ENCODE results near the gene HMGCL. TPM values are rescaled to one million over a fixed set of nuclear protein-coding genes. Genes with fewer than 3 reads are reported as not detected.

Gene HMGCL
- total RNA-seq, 1 experiment from 2014 or later, result 23.1 TPM

DNA sequence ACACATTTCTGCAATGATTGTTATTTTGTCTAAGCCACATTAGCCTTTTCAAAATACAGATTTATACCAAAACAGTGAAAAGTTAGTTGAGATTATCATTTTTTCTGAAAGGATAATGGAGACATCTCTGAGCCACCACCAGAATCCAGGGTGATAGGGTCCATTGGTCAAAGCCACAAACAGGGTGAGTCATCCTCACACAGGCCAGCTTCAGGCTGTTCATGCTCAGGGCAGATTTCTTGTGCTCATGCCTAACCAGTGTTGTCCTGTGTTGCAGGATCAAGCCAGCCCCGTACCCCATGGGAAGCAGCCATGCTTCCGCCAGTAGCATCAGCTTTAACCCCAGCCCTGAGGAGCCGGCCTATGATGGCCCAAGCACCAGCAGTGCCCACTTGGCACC, 68.6 kb downstream of the HMGCL start:
- Mint-ChIP-seq H3K27ac (ENCODE audit: unreplicated experiment) (no peak overlapping the region), H3K4me3 (ENCODE audit: low read depth, unreplicated experiment) (no peak overlapping the region), H3K36me3 (ENCODE audit: insufficient read depth, unreplicated experiment) (peaks cover 46% of the 10 kb centered on the region), H3K4me1 (ENCODE audit: low read depth, unreplicated experiment) (peaks cover 6% of the 10 kb centered on the region), H3K27me3 (ENCODE audit: unreplicated experiment) (no peaks in the 10 kb centered on the region), H3K9me3 (ENCODE audit: low read depth, unreplicated experiment) (no peaks in the 10 kb centered on the region)
- CTCF ChIA-PET, result no interaction called here
- DNase-seq, result no peak
- TF ChIP-seq, protein P1, sequence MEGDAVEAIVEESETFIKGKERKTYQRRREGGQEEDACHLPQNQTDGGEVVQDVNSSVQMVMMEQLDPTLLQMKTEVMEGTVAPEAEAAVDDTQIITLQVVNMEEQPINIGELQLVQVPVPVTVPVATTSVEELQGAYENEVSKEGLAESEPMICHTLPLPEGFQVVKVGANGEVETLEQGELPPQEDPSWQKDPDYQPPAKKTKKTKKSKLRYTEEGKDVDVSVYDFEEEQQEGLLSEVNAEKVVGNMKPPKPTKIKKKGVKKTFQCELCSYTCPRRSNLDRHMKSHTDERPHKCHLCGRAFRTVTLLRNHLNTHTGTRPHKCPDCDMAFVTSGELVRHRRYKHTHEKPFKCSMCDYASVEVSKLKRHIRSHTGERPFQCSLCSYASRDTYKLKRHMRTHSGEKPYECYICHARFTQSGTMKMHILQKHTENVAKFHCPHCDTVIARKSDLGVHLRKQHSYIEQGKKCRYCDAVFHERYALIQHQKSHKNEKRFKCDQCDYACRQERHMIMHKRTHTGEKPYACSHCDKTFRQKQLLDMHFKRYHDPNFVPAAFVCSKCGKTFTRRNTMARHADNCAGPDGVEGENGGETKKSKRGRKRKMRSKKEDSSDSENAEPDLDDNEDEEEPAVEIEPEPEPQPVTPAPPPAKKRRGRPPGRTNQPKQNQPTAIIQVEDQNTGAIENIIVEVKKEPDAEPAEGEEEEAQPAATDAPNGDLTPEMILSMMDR (IDR thresholded peaks at IDR 0.05; ENCODE audit: unreplicated experiment), result no peak
- BruUV-seq (replicated peaks), result no TSS peak
- intact Hi-C loops (cut with micrococcal nuclease; ENCODE audit: unreplicated experiment), result no loop called here

DNA sequence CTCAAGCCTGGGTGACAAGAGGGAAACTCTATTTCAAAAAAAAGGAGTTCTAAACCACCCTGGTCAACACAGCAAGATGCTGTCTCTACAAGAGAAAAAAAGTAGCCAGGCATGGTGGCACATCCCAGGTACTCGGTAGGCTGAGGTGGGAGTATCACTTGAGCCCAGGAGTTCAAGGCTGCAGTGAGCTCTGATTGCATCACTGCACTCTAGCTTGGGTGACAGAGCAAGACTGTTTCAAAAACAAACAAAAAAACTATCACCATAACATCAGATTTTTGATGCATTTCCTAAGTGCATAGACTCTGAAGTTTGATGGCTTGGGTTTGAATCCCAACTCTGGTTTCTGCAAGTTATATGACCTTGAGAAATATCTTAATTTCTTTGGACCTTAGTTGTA, 72.3 kb downstream of the HMGCL start:
- no peak for DNase-seq
- Mint-ChIP-seq H3K36me3 (ENCODE audit: insufficient read depth, unreplicated experiment) (peaks cover 40% of the 10 kb centered on the region), H3K4me1 (ENCODE audit: low read depth, unreplicated experiment) (peaks cover 6% of the 10 kb centered on the region), H3K9me3 (ENCODE audit: low read depth, unreplicated experiment) (no peaks in the 10 kb centered on the region), H3K27ac (ENCODE audit: unreplicated experiment) (no peak overlapping the region), H3K4me3 (ENCODE audit: low read depth, unreplicated experiment) (no peak overlapping the region), H3K27me3 (ENCODE audit: unreplicated experiment) (no peaks in the 10 kb centered on the region)
- CTCF ChIA-PET, result no interaction called here
- BruUV-seq (replicated peaks), result no TSS peak
- TF ChIP-seq, protein P1 (IDR thresholded peaks at IDR 0.05; ENCODE audit: unreplicated experiment), result no peak
- intact Hi-C loops (cut with micrococcal nuclease; ENCODE audit: unreplicated experiment), result no loop called here

Other genes starting within 250 kb of the HMGCL start
- gene RPL11, start 133.6 kb downstream of the HMGCL start, total RNA-seq (2022), result 588 and 622 TPM in 2 replicates
- gene ELOA, start 82.0 kb downstream of the HMGCL start, total RNA-seq (2022), result 32.4 and 36.5 TPM in 2 replicates
- 30.6 and 33.0 TPM in 2 replicates for gene PITHD1, start 47.0 kb downstream of the HMGCL start, total RNA-seq (2022)
- 52.0 and 66.5 TPM in 2 replicates for gene LYPLA2, start 34.3 kb downstream of the HMGCL start, total RNA-seq (2022)
- gene GALE, start 24.7 kb downstream of the HMGCL start, total RNA-seq (2022), result 76.7 and 97.9 TPM in 2 replicates
- 17.2 and 22.9 TPM in 2 replicates for gene FUCA1, start 42.9 kb upstream of the HMGCL start, total RNA-seq (2022)
- not detected in 2 replicates for gene CNR2, start 87.9 kb upstream of the HMGCL start, total RNA-seq (2022)
- 57.9 and 59.0 TPM in 2 replicates for gene PNRC2, start 134.4 kb upstream of the HMGCL start, total RNA-seq (2022)
- 113 and 121 TPM in 2 replicates for gene SRSF10, start 154.9 kb upstream of the HMGCL start, total RNA-seq (2022)

All from Calu3 (cell line).